Spleen (tissue), 11 donors: ENCODE results near the gene SURF1. TPM values are rescaled to one million over a fixed set of nuclear protein-coding genes. Genes with fewer than 3 reads are reported as not detected.

Source experiments
- DNase-seq: peaks from one replicate; pipeline ENCODE4 v3.0.0-alpha.2; 2020
- H3K27ac ChIP-seq, 8 donors: fragments of 200-600 bp; sonication (generic) in 7 of 8; 1 replicate in 4 of 8; 2 replicates in 4 of 8; pipeline versions ENCODE4 v1.5.0 to v1.8.0; 2016 to 2021; ENCODE audit warnings: inconsistent platforms in 4 of 8, mild to moderate bottlenecking in 4 of 8, moderate library complexity in 1 of 8
- H3K27me3 ChIP-seq, 7 donors: fragments of 200-600 bp; sonication (generic) in 6 of 7; replicated peaks in 1 of 7; 1 replicate in 4 of 7; 2 replicates in 3 of 7; pipeline versions ENCODE4 v1.5.0 to v1.8.0; 2016 to 2021; ENCODE audit warnings: inconsistent platforms in 3 of 7, mild to moderate bottlenecking in 1 of 7
- H3K36me3 ChIP-seq, 6 donors: fragments of 200-600 bp; sonication (generic) in 5 of 6; 1 replicate in 4 of 6; 2 replicates in 2 of 6; pipeline versions ENCODE4 v1.5.0 to v1.8.0; 2016 to 2021; ENCODE audit warnings: inconsistent platforms in 2 of 6
- H3K4me1 ChIP-seq, 6 donors: fragments of 200-600 bp; sonication (generic) in 5 of 6; 1 replicate in 3 of 6; 2 replicates in 3 of 6; pipeline versions ENCODE4 v1.5.0 to v1.8.0; 2016 to 2021; ENCODE audit warnings: inconsistent platforms in 3 of 6
- H3K4me3 ChIP-seq, 8 donors: fragments of 200-600 bp; sonication (generic) in 7 of 8; 1 replicate in 4 of 8; 2 replicates in 4 of 8; pipeline versions ENCODE4 v1.5.0 to v1.8.0; 2016 to 2021; ENCODE audit warnings: inconsistent platforms in 4 of 8, mild to moderate bottlenecking in 4 of 8, moderate library complexity in 2 of 8
- H3K9me3 ChIP-seq, 8 donors: fragments of 200-600 bp; sonication (generic) in 7 of 8; 1 replicate in 4 of 8; 2 replicates in 4 of 8; pipeline versions ENCODE4 v1.5.0 to v1.8.0; 2016 to 2021; ENCODE audit warnings: inconsistent platforms in 4 of 8
- POLR2A ChIP-seq, 3 donors: fragments of 450-650 bp; IDR thresholded peaks; one replicate each; pipeline ENCODE4 v1.5.1; 2017; ENCODE audit warnings: antibody characterized with exemption in 3 of 3, mild to moderate bottlenecking in 1 of 3
- POLR2AphosphoS5 ChIP-seq, 3 donors: sonication (generic); formaldehyde crosslinking; IDR thresholded peaks; one replicate each; pipeline ENCODE4 v1.5.1; 2017; ENCODE audit warnings: antibody characterized with exemption in 3 of 3
- WGBS, 5 donors: extraction: QIAGEN DNeasy Blood & Tissue Kit in 3 of 5; methylation state at CpG; one replicate each; pipeline versions ENCODE4 v1.1.5 to v1.1.7; 2013 to 2018; 5-methylcytosine and 5-hydroxymethylcytosine counted together
- intact Hi-C: fragments of 100-400 bp; cut with DNase I; formaldehyde crosslinking; loops from one replicate; pipeline ENCODE4 v1.15.0; 2023; ENCODE audit warnings: low total_unique reads
- polyA plus RNA-seq, 3 donors: library from polyadenylated mRNA; stranded (reverse); fragments of 200-250 nt; gene quantifications; one replicate each; pipeline ENCODE4 v1.2.1, GENCODE V29; 2013
- total RNA-seq, 7 donors: library from RNA; depleted of rRNA in 3 of 7; stranded (reverse); fragments of >200 nt in 3 of 7; fragmentation: NEBNext Ultra II Directional in 4 of 7; extraction: Animal tissue kit (Norgen Biotek cat#: 25700) in 4 of 7; gene quantifications; one replicate each; pipeline versions ENCODE4 v1.1.0 to v1.2.1, GENCODE V29; 2016 to 2021
- TF ChIP-seq, protein P1 (sequence below), 11 experiments: fragments of 200-600 bp in 7 of 11; fragments of 450-650 bp in 4 of 11; sonication (generic) in 4 of 11; IDR thresholded peaks in 8 of 11; conservative IDR thresholded peaks in 3 of 11; 1 replicate in 7 of 11; 2 replicates in 4 of 11; pipeline versions ENCODE4 v1.4.0 to v1.8.0; 2016 to 2021; ENCODE audit warnings: antibody characterized with exemption in 11 of 11, inconsistent platforms in 4 of 11, mild to moderate bottlenecking in 1 of 11
- donor health status: healthy with polysubstance abuse.
- donor health status: DM: no; HTN: no; CAD: no; lungs with moderate emphysema.
- donor health status: DM: no; HTN: no; CAD: no.
- donor health status: Bipolar disorder and iron deficiency.
- donor health status: healthy.
- donor health status: DM: no; HTN: no; CAD: no.
- donor health status: DM: yes; HTN: yes; CAD: no.

The SURF1 gene
- total and polyA plus RNA-seq, 10 donors, result 31.4 to 75.6 (median 36.2) TPM

DNA sequence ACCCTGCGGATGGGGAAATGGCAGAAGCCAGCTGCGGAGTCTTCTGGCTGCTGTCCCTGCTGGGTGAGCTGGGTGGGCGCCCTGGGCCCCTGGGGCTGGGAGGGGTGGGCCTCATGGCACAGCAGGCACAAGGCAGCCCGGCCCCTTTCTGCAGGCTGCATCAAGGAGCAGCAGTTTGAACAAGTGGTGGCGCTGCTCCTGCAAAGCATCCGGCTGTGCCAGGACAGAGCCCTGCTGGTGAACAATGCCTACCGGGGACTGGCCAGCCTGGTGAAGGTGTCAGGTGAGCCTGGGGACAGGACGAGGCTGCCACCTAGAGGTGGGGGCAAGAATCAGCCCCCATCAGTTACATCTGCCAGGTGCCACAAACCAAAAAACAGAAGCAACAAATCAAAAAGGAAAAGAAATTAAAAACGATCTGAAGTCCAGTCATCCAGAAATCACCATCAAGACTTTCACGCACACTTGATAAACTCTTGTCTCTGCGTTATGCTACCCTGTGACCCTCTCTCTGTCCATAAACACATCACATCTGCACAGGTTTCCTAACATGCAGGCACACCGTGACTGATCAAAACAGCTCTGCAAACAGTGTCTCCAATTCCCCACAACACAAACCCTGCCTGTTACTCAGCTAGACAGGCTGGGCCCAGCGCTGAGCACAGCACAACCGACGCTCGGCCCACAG lies 47.6 kb upstream of the SURF1 start:
- no peak overlapping the region for H3K4me3 ChIP-seq
- TF ChIP-seq, protein P1, sequence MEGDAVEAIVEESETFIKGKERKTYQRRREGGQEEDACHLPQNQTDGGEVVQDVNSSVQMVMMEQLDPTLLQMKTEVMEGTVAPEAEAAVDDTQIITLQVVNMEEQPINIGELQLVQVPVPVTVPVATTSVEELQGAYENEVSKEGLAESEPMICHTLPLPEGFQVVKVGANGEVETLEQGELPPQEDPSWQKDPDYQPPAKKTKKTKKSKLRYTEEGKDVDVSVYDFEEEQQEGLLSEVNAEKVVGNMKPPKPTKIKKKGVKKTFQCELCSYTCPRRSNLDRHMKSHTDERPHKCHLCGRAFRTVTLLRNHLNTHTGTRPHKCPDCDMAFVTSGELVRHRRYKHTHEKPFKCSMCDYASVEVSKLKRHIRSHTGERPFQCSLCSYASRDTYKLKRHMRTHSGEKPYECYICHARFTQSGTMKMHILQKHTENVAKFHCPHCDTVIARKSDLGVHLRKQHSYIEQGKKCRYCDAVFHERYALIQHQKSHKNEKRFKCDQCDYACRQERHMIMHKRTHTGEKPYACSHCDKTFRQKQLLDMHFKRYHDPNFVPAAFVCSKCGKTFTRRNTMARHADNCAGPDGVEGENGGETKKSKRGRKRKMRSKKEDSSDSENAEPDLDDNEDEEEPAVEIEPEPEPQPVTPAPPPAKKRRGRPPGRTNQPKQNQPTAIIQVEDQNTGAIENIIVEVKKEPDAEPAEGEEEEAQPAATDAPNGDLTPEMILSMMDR (IDR thresholded peaks at IDR 0.05 in 8 of 11, conservative IDR thresholded peaks at IDR 0.05 in 3 of 11), result peak; percentile 32 to 69 (median 57)
- TF ChIP-seq POLR2A (IDR thresholded peaks at IDR 0.05), result no peak
- intact Hi-C loops, result loop anchor here (10.0 kb wide), 1 partner anchor 219 kb away; no protein-coding TSS in a partner anchor
- no peaks in the 10 kb centered on the region for H3K27me3 ChIP-seq
- WGBS, 5 donors, result 74 to 84% (median 82%) methylated on average over 14 to 16 of the region's 16 CpGs
- peak; percentile 86 for DNase-seq
- no peaks in the 10 kb centered on the region for H3K9me3 ChIP-seq
- no peak overlapping the region for H3K27ac ChIP-seq
- H3K36me3 ChIP-seq, result peaks cover 0 to 81% (median 43%) of the 10 kb centered on the region in 6 donors
- H3K4me1 ChIP-seq, result peaks cover 0 to 12% (median 2%) of the 10 kb centered on the region in 6 donors

DNA sequence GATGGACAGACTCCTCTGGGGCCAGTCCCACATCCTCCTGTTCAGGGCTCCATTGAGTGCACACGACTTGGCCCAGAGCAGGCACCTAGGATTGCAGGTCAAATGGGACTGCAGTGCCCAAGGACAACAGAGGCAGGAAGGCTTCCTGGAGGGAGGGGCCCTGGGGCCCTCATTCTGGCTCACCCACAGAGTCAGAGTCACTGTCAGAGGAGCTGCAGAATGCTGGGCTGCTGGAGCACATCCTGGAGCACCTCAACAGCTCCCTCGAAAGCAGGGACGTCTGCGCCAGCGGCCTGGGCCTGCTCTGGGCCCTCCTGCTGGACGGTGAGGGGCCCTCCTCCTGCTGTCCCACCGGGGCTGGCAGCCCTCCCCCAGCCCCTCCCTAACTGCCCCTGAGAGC lies 46.4 kb upstream of the SURF1 start:
- Histone ChIP-seq H3K4me1 (peaks cover 0 to 12% (median 2%) of the 10 kb centered on the region in 6 donors), H3K27me3 (no peaks in the 10 kb centered on the region), H3K36me3 (peaks cover 0 to 69% (median 35%) of the 10 kb centered on the region in 6 donors), H3K27ac (no peak overlapping the region), H3K9me3 (no peaks in the 10 kb centered on the region), H3K4me3 (no peak overlapping the region)
- DNase-seq, result no peak
- intact Hi-C loops, result loop anchor here (10.0 kb wide), 1 partner anchor 218 kb away; no protein-coding TSS in a partner anchor
- TF ChIP-seq POLR2A (IDR thresholded peaks at IDR 0.05), result no peak
- peak in 1 of 3 donors; percentile 52 for TF ChIP-seq POLR2AphosphoS5 (IDR thresholded peaks at IDR 0.05)
- WGBS, 5 donors, result 66 to 94% (median 83%) methylated on average over 5 to 7 of the region's 7 CpGs

DNA sequence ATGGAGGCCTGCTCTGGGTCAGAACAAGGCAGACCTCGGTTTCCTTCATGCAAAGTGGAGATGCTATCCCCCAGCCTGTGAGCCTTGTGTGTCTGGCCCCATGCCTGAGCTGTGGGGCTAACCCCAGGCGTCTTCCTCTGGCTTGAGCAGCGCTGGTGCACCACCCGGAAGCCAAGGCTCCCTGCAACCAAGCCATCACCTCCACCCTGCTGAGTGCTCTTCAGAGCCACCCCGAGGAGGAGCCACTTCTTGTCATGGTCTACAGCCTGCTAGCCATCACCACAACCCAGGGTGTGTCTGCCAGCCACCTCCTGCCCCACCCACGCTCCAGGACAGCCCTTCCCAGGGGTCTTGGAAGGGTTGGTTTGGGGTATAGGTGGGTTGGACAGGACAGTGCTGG lies 45.3 kb upstream of the SURF1 start:
- no peak for DNase-seq
- intact Hi-C loops, result loop anchor here (10.0 kb wide), 1 partner anchor 217 kb away; no protein-coding TSS in a partner anchor
- peaks cover 0 to 3% (median under 1%) of the 10 kb centered on the region in 6 donors for H3K4me1 ChIP-seq
- H3K4me3 ChIP-seq, result no peak overlapping the region
- TF ChIP-seq, protein P1 (IDR thresholded peaks at IDR 0.05 in 8 of 11, conservative IDR thresholded peaks at IDR 0.05 in 3 of 11), result no peak
- peak in 2 of 3 donors; percentile 6 to 55 for TF ChIP-seq POLR2AphosphoS5 (IDR thresholded peaks at IDR 0.05)
- H3K9me3 ChIP-seq, result no peaks in the 10 kb centered on the region
- 73 to 87% (median 85%) methylated on average over 3 to 6 of the region's 6 CpGs for WGBS, 5 donors
- H3K27ac ChIP-seq, result no peak overlapping the region
- peaks cover 0 to 58% (median 28%) of the 10 kb centered on the region in 6 donors for H3K36me3 ChIP-seq
- no peaks in the 10 kb centered on the region for H3K27me3 ChIP-seq

DNA sequence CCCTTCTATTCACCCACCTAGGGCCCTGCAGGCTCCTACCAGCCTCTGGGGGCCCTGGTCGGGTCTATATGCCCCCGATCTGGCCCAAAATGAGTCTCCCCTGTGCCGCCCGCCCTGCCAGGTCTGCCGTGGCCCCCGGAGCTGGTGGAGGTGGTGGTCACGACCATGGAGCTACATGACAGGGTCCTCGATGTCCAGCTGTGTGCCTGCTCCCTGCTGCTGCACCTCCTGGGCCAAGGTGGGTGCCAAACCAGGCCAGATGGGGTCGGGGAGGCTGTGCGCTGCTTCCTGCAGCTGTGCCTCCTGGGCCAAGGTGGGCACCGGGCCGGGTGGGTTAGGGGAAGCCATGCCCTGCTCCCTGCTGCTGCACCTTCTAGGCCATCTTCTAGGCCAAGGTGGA lies 44.0 kb upstream of the SURF1 start:
- 82 to 89% (median 88%) methylated on average over 10 to 12 of the region's 12 CpGs for WGBS, 5 donors
- H3K4me3 ChIP-seq, result no peak overlapping the region
- no peak overlapping the region for H3K27ac ChIP-seq
- intact Hi-C loops, result loop anchor here (10.0 kb wide), 1 partner anchor 215 kb away; no protein-coding TSS in a partner anchor
- no peaks in the 10 kb centered on the region for H3K27me3 ChIP-seq
- H3K9me3 ChIP-seq, result no peaks in the 10 kb centered on the region
- no peak for TF ChIP-seq POLR2A (IDR thresholded peaks at IDR 0.05)
- peak in 2 of 3 donors; percentile 33 to 66 for TF ChIP-seq POLR2AphosphoS5 (IDR thresholded peaks at IDR 0.05)
- H3K4me1 ChIP-seq, result peaks cover 0 to 6% (median 0%) of the 10 kb centered on the region in 6 donors
- peaks cover 0 to 45% (median 15%) of the 10 kb centered on the region in 6 donors for H3K36me3 ChIP-seq
- no peak for DNase-seq

DNA sequence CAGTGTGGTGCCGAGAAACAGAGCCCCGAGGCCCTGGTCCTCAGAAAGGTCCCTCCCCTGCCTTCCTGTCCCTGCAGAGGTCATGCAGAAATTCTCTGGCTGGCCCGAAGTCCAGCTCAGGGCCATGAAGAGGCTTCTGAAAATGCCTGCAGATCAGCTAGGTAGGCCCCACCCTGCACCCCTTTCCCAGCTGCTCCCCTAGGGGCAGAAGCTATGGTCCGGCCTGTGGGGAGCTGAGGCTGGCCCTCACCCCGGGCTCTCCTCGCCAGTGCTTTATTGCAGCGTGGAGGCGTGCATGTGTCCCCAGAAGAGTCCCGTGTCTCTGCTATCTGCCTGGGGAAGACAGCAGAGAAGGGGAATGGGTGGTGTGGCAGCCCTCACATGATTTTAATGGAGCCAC lies 41.6 kb upstream of the SURF1 start:
- no peak overlapping the region for H3K4me3 ChIP-seq
- WGBS, 5 donors, result 68 to 87% (median 72%) methylated on average over 5 to 9 of the region's 9 CpGs
- intact Hi-C loops, result no loop called here
- DNase-seq, result no peak
- peaks cover 0 to 15% (median 0%) of the 10 kb centered on the region in 6 donors for H3K4me1 ChIP-seq
- H3K27me3 ChIP-seq, result peaks cover 0 to 21% (median 0%) of the 10 kb centered on the region in 7 donors
- H3K9me3 ChIP-seq, result no peaks in the 10 kb centered on the region
- TF ChIP-seq, protein P1 (IDR thresholded peaks at IDR 0.05 in 8 of 11, conservative IDR thresholded peaks at IDR 0.05 in 3 of 11), result no peak
- TF ChIP-seq POLR2AphosphoS5 (IDR thresholded peaks at IDR 0.05), result peak in 2 of 3 donors; percentile 8 to 46
- H3K36me3 ChIP-seq, result peaks cover 0 to 23% (median 0%) of the 10 kb centered on the region in 6 donors
- no peak overlapping the region for H3K27ac ChIP-seq
